ENCODE data around the gene PAPOLG.

The PAPOLG gene

GRCh38 chr2:60832621-60833020, 76.6 kb downstream of the PAPOLG start:
- no CpG with 5 or more reads among the region's 2 CpGs for WGBS (ENCODE audit: extremely low coverage, insufficient coverage, insufficient read length)
- no peak overlapping the region for H3K9ac ChIP-seq (ENCODE audit: low read length)
- H2BK5ac ChIP-seq (ENCODE audit: low read depth, low read length, poor library complexity): no peak overlapping the region
- H2AFZ ChIP-seq (ENCODE audit: insufficient read depth, low read length, poor library complexity): no peak overlapping the region
- no peak overlapping the region for H3K27ac ChIP-seq (ENCODE audit: low read depth, low read length)
- no peaks in the 10 kb centered on the region for H3K4me1 ChIP-seq (ENCODE audit: control insufficient read depth in 1 of 2, insufficient read depth in 2 of 2, low read length in 2 of 2)
- no peaks in the 10 kb centered on the region for H3K79me2 ChIP-seq (ENCODE audit: control insufficient read depth, insufficient read depth, low read length, poor library complexity)
- H4K12ac ChIP-seq (ENCODE audit: low read depth, low read length): no peak overlapping the region
- no peak overlapping the region for H2BK120ac ChIP-seq (ENCODE audit: insufficient read depth, low read length, poor library complexity)
- H3K14ac ChIP-seq (ENCODE audit: low read length): no peak overlapping the region
- H3K27me3 ChIP-seq (ENCODE audit: insufficient read depth, low read length): no peaks in the 10 kb centered on the region
- no peak overlapping the region for H3K4me3 ChIP-seq (ENCODE audit: low read depth, low read length)
- no peaks in the 10 kb centered on the region for H3K79me1 ChIP-seq (ENCODE audit: low read length)
- no peak overlapping the region for H3K4ac ChIP-seq (ENCODE audit: low read depth, low read length)
- no peak overlapping the region for H2BK12ac ChIP-seq (ENCODE audit: low read length)
- no peak overlapping the region for H3K18ac ChIP-seq (ENCODE audit: low read length)
- H3K23ac ChIP-seq (ENCODE audit: low read length): no peak overlapping the region
- no peak overlapping the region for H2AK5ac ChIP-seq (ENCODE audit: low read length)
- no peak overlapping the region for H4K91ac ChIP-seq (ENCODE audit: low read depth, low read length)
- H4K8ac ChIP-seq (ENCODE audit: low read depth, low read length): no peak overlapping the region
- no peaks in the 10 kb centered on the region for H3K36me3 ChIP-seq (ENCODE audit: control insufficient read depth in 1 of 2, insufficient read depth in 2 of 2, low read length in 2 of 2)
- no peak overlapping the region for H3K4me2 ChIP-seq (ENCODE audit: low read length)
- peaks cover 5% of the 10 kb centered on the region for H3K9me3 ChIP-seq (ENCODE audit: insufficient read depth, low read depth, low read length)
- no peak for DNase-seq

GRCh38 chr2:60834270-60834717, 78.2 kb downstream of the PAPOLG start:
- no peaks in the 10 kb centered on the region for H3K36me3 ChIP-seq (ENCODE audit: control insufficient read depth in 1 of 2, insufficient read depth in 2 of 2, low read length in 2 of 2)
- no peak overlapping the region for H3K4me3 ChIP-seq (ENCODE audit: low read depth, low read length)
- H3K79me2 ChIP-seq (ENCODE audit: control insufficient read depth, insufficient read depth, low read length, poor library complexity): no peaks in the 10 kb centered on the region
- no peak overlapping the region for H2AFZ ChIP-seq (ENCODE audit: insufficient read depth, low read length, poor library complexity)
- no peak overlapping the region for H4K91ac ChIP-seq (ENCODE audit: low read depth, low read length)
- H3K4ac ChIP-seq (ENCODE audit: low read depth, low read length): no peak overlapping the region
- H2AK5ac ChIP-seq (ENCODE audit: low read length): no peak overlapping the region
- H3K18ac ChIP-seq (ENCODE audit: low read length): no peak overlapping the region
- no peak overlapping the region for H2BK5ac ChIP-seq (ENCODE audit: low read depth, low read length, poor library complexity)
- DNase-seq: peak in 1 of 2 donors; percentile 30
- H3K14ac ChIP-seq (ENCODE audit: low read length): no peak overlapping the region
- H3K9ac ChIP-seq (ENCODE audit: low read length): no peak overlapping the region
- H2BK120ac ChIP-seq (ENCODE audit: insufficient read depth, low read length, poor library complexity): no peak overlapping the region
- H3K4me2 ChIP-seq (ENCODE audit: low read length): no peak overlapping the region
- H3K79me1 ChIP-seq (ENCODE audit: low read length): no peaks in the 10 kb centered on the region
- H3K27me3 ChIP-seq (ENCODE audit: insufficient read depth, low read length): no peaks in the 10 kb centered on the region
- no peak overlapping the region for H4K8ac ChIP-seq (ENCODE audit: low read depth, low read length)
- no peaks in the 10 kb centered on the region for H3K4me1 ChIP-seq (ENCODE audit: control insufficient read depth in 1 of 2, insufficient read depth in 2 of 2, low read length in 2 of 2)
- no peak overlapping the region for H3K23ac ChIP-seq (ENCODE audit: low read length)
- H2BK12ac ChIP-seq (ENCODE audit: low read length): no peak overlapping the region
- no CpG with 5 or more reads among the region's 2 CpGs for WGBS (ENCODE audit: extremely low coverage, insufficient coverage, insufficient read length)
- H4K12ac ChIP-seq (ENCODE audit: low read depth, low read length): no peak overlapping the region
- H3K9me3 ChIP-seq (ENCODE audit: insufficient read depth, low read depth, low read length): peaks cover 3% of the 10 kb centered on the region
- H3K27ac ChIP-seq (ENCODE audit: low read depth, low read length): no peak overlapping the region

GRCh38 chr2:60836491-60836890, 80.4 kb downstream of the PAPOLG start:
- Histone ChIP-seq H3K4me3 (ENCODE audit: low read depth, low read length) (no peak overlapping the region), H3K23ac (ENCODE audit: low read length) (no peak overlapping the region), H4K91ac (ENCODE audit: low read depth, low read length) (no peak overlapping the region), H3K18ac (ENCODE audit: low read length) (no peak overlapping the region), H2BK5ac (ENCODE audit: low read depth, low read length, poor library complexity) (no peak overlapping the region), H3K9ac (ENCODE audit: low read length) (no peak overlapping the region), H3K9me3 (ENCODE audit: insufficient read depth, low read depth, low read length) (peaks cover 3% of the 10 kb centered on the region), H3K4me1 (ENCODE audit: control insufficient read depth in 1 of 2, insufficient read depth in 2 of 2, low read length in 2 of 2) (no peaks in the 10 kb centered on the region), H3K79me2 (ENCODE audit: control insufficient read depth, insufficient read depth, low read length, poor library complexity) (no peaks in the 10 kb centered on the region), H3K4ac (ENCODE audit: low read depth, low read length) (no peak overlapping the region), H3K27me3 (ENCODE audit: insufficient read depth, low read length) (no peaks in the 10 kb centered on the region), H3K27ac (ENCODE audit: low read depth, low read length) (no peak overlapping the region), H3K14ac (ENCODE audit: low read length) (no peak overlapping the region), H3K4me2 (ENCODE audit: low read length) (no peak overlapping the region), H2BK12ac (ENCODE audit: low read length) (no peak overlapping the region), H2BK120ac (ENCODE audit: insufficient read depth, low read length, poor library complexity) (no peak overlapping the region), H2AK5ac (ENCODE audit: low read length) (no peak overlapping the region), H4K12ac (ENCODE audit: low read depth, low read length) (no peak overlapping the region), H2AFZ (ENCODE audit: insufficient read depth, low read length, poor library complexity) (no peak overlapping the region), H4K8ac (ENCODE audit: low read depth, low read length) (no peak overlapping the region), H3K36me3 (ENCODE audit: control insufficient read depth in 1 of 2, insufficient read depth in 2 of 2, low read length in 2 of 2) (no peaks in the 10 kb centered on the region), H3K79me1 (ENCODE audit: low read length) (no peaks in the 10 kb centered on the region)
- no CpG with 5 or more reads among the region's 3 CpGs for WGBS (ENCODE audit: extremely low coverage, insufficient coverage, insufficient read length)
- DNase-seq: no peak

- no peaks in the 10 kb centered on the region for H3K4me1 ChIP-seq (ENCODE audit: control insufficient read depth in 1 of 2, insufficient read depth in 2 of 2, low read length in 2 of 2)
- no peak overlapping the region for H3K4me3 ChIP-seq (ENCODE audit: low read depth, low read length)
- H2BK12ac ChIP-seq (ENCODE audit: low read length): no peak overlapping the region
- no peak overlapping the region for H4K91ac ChIP-seq (ENCODE audit: low read depth, low read length)
- no peak overlapping the region for H3K4ac ChIP-seq (ENCODE audit: low read depth, low read length)
- H2AFZ ChIP-seq (ENCODE audit: insufficient read depth, low read length, poor library complexity): no peak overlapping the region
- H3K36me3 ChIP-seq (ENCODE audit: control insufficient read depth in 1 of 2, insufficient read depth in 2 of 2, low read length in 2 of 2): no peaks in the 10 kb centered on the region
- H3K27me3 ChIP-seq (ENCODE audit: insufficient read depth, low read length): no peaks in the 10 kb centered on the region
- H3K27ac ChIP-seq (ENCODE audit: low read depth, low read length): no peak overlapping the region
- H3K23ac ChIP-seq (ENCODE audit: low read length): no peak overlapping the region
- H3K9ac ChIP-seq (ENCODE audit: low read length): no peak overlapping the region
- no peak overlapping the region for H2BK120ac ChIP-seq (ENCODE audit: insufficient read depth, low read length, poor library complexity)
- no CpG with 5 or more reads among the region's 1 CpG for WGBS (ENCODE audit: extremely low coverage, insufficient coverage, insufficient read length)
- no peak overlapping the region for H3K14ac ChIP-seq (ENCODE audit: low read length)
- H3K79me1 ChIP-seq (ENCODE audit: low read length): no peaks in the 10 kb centered on the region
- H4K8ac ChIP-seq (ENCODE audit: low read depth, low read length): no peak overlapping the region
- no peak overlapping the region for H3K4me2 ChIP-seq (ENCODE audit: low read length)
- no peak overlapping the region for H2AK5ac ChIP-seq (ENCODE audit: low read length)
- peaks cover 3% of the 10 kb centered on the region for H3K9me3 ChIP-seq (ENCODE audit: insufficient read depth, low read depth, low read length)
- no peak for DNase-seq
- H3K79me2 ChIP-seq (ENCODE audit: control insufficient read depth, insufficient read depth, low read length, poor library complexity): no peaks in the 10 kb centered on the region
- no peak overlapping the region for H3K18ac ChIP-seq (ENCODE audit: low read length)
- no peak overlapping the region for H4K12ac ChIP-seq (ENCODE audit: low read depth, low read length)
- no peak overlapping the region for H2BK5ac ChIP-seq (ENCODE audit: low read depth, low read length, poor library complexity)
Measured at GRCh38 chr2:60837123-60837522, 81.1 kb downstream of the PAPOLG start.

All from trophoblast cell (in vitro differentiated cells and primary cell).